ENCODE results near the gene SPAG9.
A peak's percentile ranks its signal among the peaks of the same experiment; 100 is the strongest.
"Not testable (repeated sequence)": the region's sequence is repeated elsewhere in the genome, so short reads cannot be mapped to it uniquely, and the experiment has no call there.

Gene SPAG9

GRCh38 chr17:50953831-50954601 lies 166.7 kb downstream of the SPAG9 start:
- peak; percentile 79 for DNase-seq

GRCh38 chr17:50953518-50953830 lies 167.2 kb downstream of the SPAG9 start:
- DNase-seq = no peak

- no peak for DNase-seq
These were observed 167.8 kb downstream of the SPAG9 start for GRCh38 chr17:50952889-50953288.

- DNase-seq = peak; percentile 19
These were observed 168.7 kb downstream of the SPAG9 start for GRCh38 chr17:50952013-50952412.

- DNase-seq = peak; percentile 93
These were observed 170.4 kb downstream of the SPAG9 start for GRCh38 chr17:50949989-50950877.

- DNase-seq = no peak
These were observed 171.3 kb downstream of the SPAG9 start for GRCh38 chr17:50949128-50949988.

GRCh38 chr17:50948711-50949110 lies 172.0 kb downstream of the SPAG9 start:
- DNase-seq = no peak

GRCh38 chr17:50947782-50948543 lies 172.7 kb downstream of the SPAG9 start:
- DNase-seq = no peak

- DNase-seq = no peak
These were observed 173.5 kb downstream of the SPAG9 start for GRCh38 chr17:50946891-50947781.

GRCh38 chr17:50946223-50946890 lies 174.3 kb downstream of the SPAG9 start:
- DNase-seq = no peak

- DNase-seq = no peak
These were observed 174.9 kb downstream of the SPAG9 start for GRCh38 chr17:50945779-50946222.

GRCh38 chr17:50944902-50945720 lies 175.6 kb downstream of the SPAG9 start:
- DNase-seq = no peak

GRCh38 chr17:50944054-50944901 lies 176.4 kb downstream of the SPAG9 start:
- DNase-seq = peak; percentile 66

GRCh38 chr17:50943575-50943933 lies 177.1 kb downstream of the SPAG9 start:
- DNase-seq = no peak

GRCh38 chr17:50941676-50942048 lies 179.0 kb downstream of the SPAG9 start:
- DNase-seq = not testable (repeated sequence)

GRCh38 chr17:50939795-50940684 lies 180.6 kb downstream of the SPAG9 start:
- no peak for DNase-seq

- DNase-seq = no peak
These were observed 181.2 kb downstream of the SPAG9 start for GRCh38 chr17:50939542-50939794.
